PFSK-1 (cell line): ENCODE measurements around the gene DISC1.

ENCODE experiments used
- FOXP2 ChIP-seq: optimal IDR thresholded peaks from 2 replicates; pipeline ENCODE3; 2011; ENCODE audit warnings: borderline replicate concordance, control low read depth, inconsistent platforms; ENCODE audit not compliant: insufficient read depth; ENCODE audit errors: extremely low read length, extremely low read depth
- POLR2AphosphoS5 ChIP-seq: IDR thresholded peaks from 2 replicates; pipeline ENCODE4 v1.6.1; 2012; ENCODE audit warnings: low read depth, mild to moderate bottlenecking, control low read depth, low read length, moderate library complexity
- SIN3A ChIP-seq: IDR thresholded peaks from 2 replicates; pipeline ENCODE4 v1.6.1; 2012; ENCODE audit warnings: mild to moderate bottlenecking, low read length, moderate library complexity, borderline replicate concordance; ENCODE audit not compliant: insufficient read depth
- TAF1 ChIP-seq: IDR thresholded peaks from 2 replicates; pipeline ENCODE4 v1.6.1; 2012; ENCODE audit warnings: low read length, control low read depth, borderline replicate concordance; ENCODE audit not compliant: insufficient read depth
- TF ChIP-seq, protein P1 (sequence below), 2 experiments: IDR thresholded peaks; 2 replicates each; pipeline versions ENCODE4 v1.6.1 to v1.8.0; 2011 to 2012; ENCODE audit warnings: low read depth in 2 of 2, low read length in 2 of 2, control low read depth in 1 of 2, inconsistent platforms in 1 of 2, mild to moderate bottlenecking in 1 of 2, moderate library complexity in 1 of 2; ENCODE audit not compliant: insufficient read depth in 1 of 2

The DISC1 gene

DNA sequence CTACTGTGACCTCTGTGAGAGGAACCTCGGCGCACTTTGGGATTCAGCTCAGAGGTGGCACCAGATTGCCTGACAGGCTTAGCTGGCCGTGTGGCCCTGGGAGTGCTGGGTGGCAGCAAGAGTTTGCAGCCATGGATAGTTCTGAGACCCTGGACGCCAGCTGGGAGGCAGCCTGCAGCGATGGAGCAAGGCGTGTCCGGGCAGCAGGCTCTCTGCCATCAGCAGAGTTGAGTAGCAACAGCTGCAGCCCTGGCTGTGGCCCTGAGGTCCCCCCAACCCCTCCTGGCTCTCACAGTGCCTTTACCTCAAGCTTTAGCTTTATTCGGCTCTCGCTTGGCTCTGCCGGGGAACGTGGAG, 67.5 kb downstream of the DISC1 start:
- no peak for TF ChIP-seq SIN3A
- TF ChIP-seq POLR2AphosphoS5 = no peak
- TF ChIP-seq TAF1 = no peak
- TF ChIP-seq, protein P1, sequence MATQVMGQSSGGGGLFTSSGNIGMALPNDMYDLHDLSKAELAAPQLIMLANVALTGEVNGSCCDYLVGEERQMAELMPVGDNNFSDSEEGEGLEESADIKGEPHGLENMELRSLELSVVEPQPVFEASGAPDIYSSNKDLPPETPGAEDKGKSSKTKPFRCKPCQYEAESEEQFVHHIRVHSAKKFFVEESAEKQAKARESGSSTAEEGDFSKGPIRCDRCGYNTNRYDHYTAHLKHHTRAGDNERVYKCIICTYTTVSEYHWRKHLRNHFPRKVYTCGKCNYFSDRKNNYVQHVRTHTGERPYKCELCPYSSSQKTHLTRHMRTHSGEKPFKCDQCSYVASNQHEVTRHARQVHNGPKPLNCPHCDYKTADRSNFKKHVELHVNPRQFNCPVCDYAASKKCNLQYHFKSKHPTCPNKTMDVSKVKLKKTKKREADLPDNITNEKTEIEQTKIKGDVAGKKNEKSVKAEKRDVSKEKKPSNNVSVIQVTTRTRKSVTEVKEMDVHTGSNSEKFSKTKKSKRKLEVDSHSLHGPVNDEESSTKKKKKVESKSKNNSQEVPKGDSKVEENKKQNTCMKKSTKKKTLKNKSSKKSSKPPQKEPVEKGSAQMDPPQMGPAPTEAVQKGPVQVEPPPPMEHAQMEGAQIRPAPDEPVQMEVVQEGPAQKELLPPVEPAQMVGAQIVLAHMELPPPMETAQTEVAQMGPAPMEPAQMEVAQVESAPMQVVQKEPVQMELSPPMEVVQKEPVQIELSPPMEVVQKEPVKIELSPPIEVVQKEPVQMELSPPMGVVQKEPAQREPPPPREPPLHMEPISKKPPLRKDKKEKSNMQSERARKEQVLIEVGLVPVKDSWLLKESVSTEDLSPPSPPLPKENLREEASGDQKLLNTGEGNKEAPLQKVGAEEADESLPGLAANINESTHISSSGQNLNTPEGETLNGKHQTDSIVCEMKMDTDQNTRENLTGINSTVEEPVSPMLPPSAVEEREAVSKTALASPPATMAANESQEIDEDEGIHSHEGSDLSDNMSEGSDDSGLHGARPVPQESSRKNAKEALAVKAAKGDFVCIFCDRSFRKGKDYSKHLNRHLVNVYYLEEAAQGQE (IDR thresholded peaks at IDR 0.05; ENCODE audit: insufficient read depth in 1 of 2, low read depth in 2 of 2, low read length in 2 of 2) = no peak
- TF ChIP-seq FOXP2 = no peak

DNA sequence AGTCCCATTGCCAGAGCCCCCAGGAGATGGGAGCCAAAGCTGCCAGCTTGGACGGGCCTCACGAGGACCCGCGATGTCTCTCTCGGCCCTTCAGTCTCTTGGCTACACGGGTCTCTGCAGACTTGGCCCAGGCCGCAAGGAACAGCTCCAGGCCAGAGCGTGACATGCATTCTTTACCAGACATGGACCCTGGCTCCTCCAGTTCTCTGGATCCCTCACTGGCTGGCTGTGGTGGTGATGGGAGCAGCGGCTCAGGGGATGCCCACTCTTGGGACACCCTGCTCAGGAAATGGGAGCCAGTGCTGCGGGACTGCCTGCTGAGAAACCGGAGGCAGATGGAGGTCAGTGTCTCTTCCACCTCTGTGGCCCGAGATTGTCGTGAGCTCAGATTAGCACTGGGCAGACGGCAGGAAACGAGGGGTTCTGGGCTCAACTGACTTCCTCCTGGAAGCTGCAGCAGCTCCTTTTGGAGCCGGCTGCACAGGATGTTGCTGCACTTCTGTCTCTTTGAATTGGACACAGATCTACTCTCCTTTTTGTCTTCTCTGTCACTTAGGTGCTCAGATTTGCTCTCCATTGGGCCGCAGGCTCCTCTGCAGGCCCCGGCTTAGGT, 68.0 kb downstream of the DISC1 start:
- no peak for TF ChIP-seq TAF1

DNA sequence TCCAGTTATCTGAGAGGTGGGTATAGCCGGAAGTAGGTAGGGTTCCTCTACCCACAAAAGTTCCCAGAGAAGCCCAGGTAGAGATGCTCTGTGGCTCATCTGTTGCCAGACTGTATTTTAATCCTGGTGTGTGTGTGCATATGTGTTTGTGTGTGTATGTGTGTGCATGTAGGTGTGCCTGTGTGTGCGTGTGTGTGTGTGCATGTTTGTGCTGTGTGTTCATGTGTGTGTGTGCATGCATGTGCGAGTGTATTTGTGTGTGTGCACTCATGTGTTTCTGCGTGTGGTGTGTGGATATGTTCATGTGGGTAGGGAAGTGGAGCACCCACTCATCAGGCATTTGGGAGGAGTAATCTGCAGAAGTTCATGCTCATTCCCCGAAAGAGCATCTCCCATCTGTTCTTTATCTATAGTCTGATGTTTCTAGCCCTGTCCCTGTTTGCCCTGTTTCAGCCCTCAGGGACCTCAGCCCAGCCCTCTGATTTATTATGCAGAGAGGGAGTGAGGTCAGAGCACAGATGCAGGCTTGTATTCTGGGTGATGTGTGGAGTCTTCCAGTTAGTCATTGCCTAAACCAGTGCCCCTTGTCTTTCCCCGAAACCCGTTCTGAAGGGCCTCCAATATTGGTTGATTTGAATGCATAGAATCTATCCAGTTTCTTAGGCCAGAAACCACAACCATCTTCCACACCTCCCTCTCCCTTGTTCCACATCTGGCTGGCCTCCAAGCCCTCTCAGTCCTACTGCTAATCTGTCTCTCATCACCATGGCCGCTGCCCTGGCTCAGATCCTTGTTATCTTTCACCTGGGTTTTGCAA, 69.1 kb downstream of the DISC1 start:
- no peak for TF ChIP-seq TAF1

DNA sequence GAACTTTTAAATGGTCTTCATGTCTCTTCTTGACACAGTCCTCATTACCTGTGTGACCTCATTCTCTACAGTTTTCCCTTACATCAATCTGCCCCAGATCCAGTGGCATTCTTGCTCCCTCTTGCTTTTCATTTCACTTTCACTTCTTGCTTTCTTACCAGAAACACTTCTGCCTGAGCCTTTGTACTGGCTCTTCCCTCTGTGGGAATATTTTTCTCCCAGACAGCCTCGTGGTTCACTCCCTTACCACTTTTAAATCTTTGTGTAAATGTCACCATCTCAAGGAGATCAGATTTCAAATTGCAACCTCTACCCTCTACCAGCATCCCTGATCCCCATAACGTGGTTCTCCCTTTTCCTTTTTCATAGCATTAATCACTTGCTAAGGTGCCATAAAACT, 73.2 kb downstream of the DISC1 start:
- no peak for TF ChIP-seq SIN3A
- TF ChIP-seq, protein P1 (IDR thresholded peaks at IDR 0.05; ENCODE audit: insufficient read depth in 1 of 2, low read depth in 2 of 2, low read length in 2 of 2) = no peak

DNA sequence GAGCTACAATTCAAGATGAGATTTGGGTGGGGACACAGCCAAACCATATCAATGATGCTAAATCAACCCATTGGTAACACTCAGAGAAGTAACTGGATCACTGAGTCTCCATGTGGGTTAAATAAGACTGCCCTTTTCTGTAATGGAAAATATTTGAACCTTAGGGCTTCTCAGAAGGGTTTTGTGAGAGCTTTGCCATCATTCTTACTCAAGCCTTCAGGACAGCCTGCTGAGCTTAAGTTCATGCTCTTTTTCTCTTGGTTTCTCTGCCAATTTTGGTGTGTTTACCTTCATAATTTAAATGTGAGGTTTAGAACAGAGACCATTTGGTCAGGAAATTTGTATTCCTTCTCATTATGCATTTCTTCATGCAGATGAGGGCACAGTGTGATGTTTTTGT, 74.7 kb downstream of the DISC1 start:
- TF ChIP-seq SIN3A (no peak), FOXP2 (no peak), TAF1 (no peak), POLR2AphosphoS5 (no peak)
- TF ChIP-seq, protein P1 (IDR thresholded peaks at IDR 0.05; ENCODE audit: insufficient read depth in 1 of 2, low read depth in 2 of 2, low read length in 2 of 2) = no peak

DNA sequence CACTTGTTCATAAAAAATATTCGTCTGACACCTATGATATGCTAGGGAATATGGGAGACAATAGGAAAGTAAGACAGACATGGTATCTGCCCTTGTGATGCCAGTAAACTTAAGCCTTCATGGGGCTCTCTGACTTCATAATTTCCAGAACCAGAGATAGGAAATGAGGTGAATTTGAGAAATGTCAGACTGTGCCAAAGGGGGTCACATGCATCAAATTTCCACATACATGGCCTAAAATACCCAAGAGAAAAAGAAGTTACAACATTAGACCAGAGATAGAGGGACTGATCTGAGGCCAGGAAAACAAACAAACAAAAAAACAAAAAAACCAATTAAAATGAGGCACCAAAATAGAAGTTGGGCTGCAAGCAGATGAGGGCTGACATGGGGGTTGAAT, 75.7 kb downstream of the DISC1 start:
- no peak for TF ChIP-seq TAF1
- TF ChIP-seq SIN3A = no peak
- TF ChIP-seq, protein P1 (IDR thresholded peaks at IDR 0.05; ENCODE audit: insufficient read depth in 1 of 2, low read depth in 2 of 2, low read length in 2 of 2) = no peak
- no peak for TF ChIP-seq POLR2AphosphoS5
